HUES64 (cell line): ENCODE data around the gene FAM53C.

Experiments
- H3K27ac ChIP-seq: 2 replicates; pipeline ENCODE4 v1.7.0; 2013; ENCODE audit warnings: low read depth, low read length, inconsistent platforms
- H3K27me3 ChIP-seq: 2 replicates; pipeline ENCODE4 v1.6.1; 2013; ENCODE audit warnings: mild to moderate bottlenecking, low read length; ENCODE audit not compliant: insufficient read depth
- H3K36me3 ChIP-seq: 2 replicates; pipeline ENCODE4 v1.6.1; 2013; ENCODE audit warnings: mild to moderate bottlenecking, low read length; ENCODE audit not compliant: insufficient read depth
- H3K4me1 ChIP-seq: 2 replicates; pipeline ENCODE4 v1.6.1; 2013; ENCODE audit warnings: mild to moderate bottlenecking, low read length, moderate library complexity; ENCODE audit not compliant: insufficient read depth
- H3K4me3 ChIP-seq: 2 replicates; pipeline ENCODE4 v1.5.1; 2013; ENCODE audit warnings: mild to moderate bottlenecking, low read length, moderate library complexity
- H3K9ac ChIP-seq: 2 replicates; pipeline ENCODE4 v1.6.1; 2013; ENCODE audit warnings: mild to moderate bottlenecking, low read depth, low read length
- H3K9me3 ChIP-seq: 2 replicates; pipeline ENCODE4 v1.6.1; 2013; ENCODE audit warnings: low read depth, low read length; ENCODE audit not compliant: insufficient read depth
- WGBS: fragments of 150-250, 120-280 bp; methylation state at CpG from one replicate; pipeline ENCODE4 v1.1.7; 2013; ENCODE audit warnings: missing lambda C conversion rate; 5-methylcytosine and 5-hydroxymethylcytosine counted together

Gene FAM53C

GRCh38 chr5:138351517-138351916 is 13.5 kb downstream of the FAM53C start:
- Histone ChIP-seq H3K4me3 (no peak overlapping the region), H3K9me3 (peaks cover 5% of the 10 kb centered on the region; the same call in 1 of the 2 replicates), H3K4me1 (peaks cover 18% of the 10 kb centered on the region), H3K9ac (no peak overlapping the region), H3K27ac (no peak overlapping the region), H3K36me3 (peaks cover 33% of the 10 kb centered on the region), H3K27me3 (no peaks in the 10 kb centered on the region)

- H3K9ac ChIP-seq: peak within 1 kb of the TSS; percentile 95
- peaks cover 18% of the 10 kb centered on the region for H3K4me1 ChIP-seq
- H3K27ac ChIP-seq: peak within 1 kb of the TSS; percentile 91
- H3K9me3 ChIP-seq: peaks cover 5% of the 10 kb centered on the region; the same call in 1 of the 2 replicates
- 6% methylated on average over 28 of the region's 30 CpGs for WGBS
- peak within 1 kb of the TSS; percentile 98 for H3K4me3 ChIP-seq
- H3K36me3 ChIP-seq: peaks cover 26% of the 10 kb centered on the region
- H3K27me3 ChIP-seq: no peaks in the 10 kb centered on the region
Measured at GRCh38 chr5:138352071-138352721, 14.1 kb downstream of the FAM53C start, which contains the start of gene KDM3B. TSS of gene KDM3B (plus strand) at chr5:138352685. CDS start at chr5:138352796, 111 bp downstream.

- Histone ChIP-seq H3K9ac (peak overlapping the region; percentile 95), H3K9me3 (peaks cover 5% of the 10 kb centered on the region; the same call in 1 of the 2 replicates), H3K27ac (peak overlapping the region; percentile 91), H3K4me3 (peak overlapping the region; percentile 98), H3K36me3 (peaks cover 18% of the 10 kb centered on the region), H3K27me3 (no peaks in the 10 kb centered on the region), H3K4me1 (peaks cover 18% of the 10 kb centered on the region)
- under 1% methylated on average over 88 of the region's 88 CpGs for WGBS
Measured at GRCh38 chr5:138352722-138353559, 14.9 kb downstream of the FAM53C start.

- peak overlapping the region; percentile 98 for H3K4me3 ChIP-seq
- 8% methylated on average over 11 of the region's 11 CpGs for WGBS
- peak overlapping the region; percentile 91 for H3K27ac ChIP-seq
- peak overlapping the region; percentile 95 for H3K9ac ChIP-seq
- peaks cover 12% of the 10 kb centered on the region for H3K36me3 ChIP-seq
- H3K27me3 ChIP-seq: no peaks in the 10 kb centered on the region
- H3K9me3 ChIP-seq: peaks cover 5% of the 10 kb centered on the region; the same call in 1 of the 2 replicates
- peaks cover 18% of the 10 kb centered on the region for H3K4me1 ChIP-seq
Measured at GRCh38 chr5:138353560-138354080, 15.6 kb downstream of the FAM53C start.

GRCh38 chr5:138354387-138354786 is 16.3 kb downstream of the FAM53C start:
- H3K4me3 ChIP-seq: peak overlapping the region; percentile 98
- H3K9ac ChIP-seq: peak overlapping the region; percentile 95; the same call in 1 of the 2 replicates

GRCh38 chr5:138354926-138355378 is 16.9 kb downstream of the FAM53C start:
- Histone ChIP-seq H3K36me3 (no peaks in the 10 kb centered on the region), H3K4me1 (peaks cover 18% of the 10 kb centered on the region), H3K9ac (no peak overlapping the region), H3K4me3 (peak overlapping the region; percentile 98), H3K9me3 (peaks cover 5% of the 10 kb centered on the region; the same call in 1 of the 2 replicates), H3K27ac (no peak overlapping the region; the same call in 1 of the 2 replicates), H3K27me3 (no peaks in the 10 kb centered on the region)
- WGBS: 43% methylated on average over 4 of the region's 6 CpGs

More at GRCh38 chr5:138354387-138354786, 16.3 kb downstream of the FAM53C start:
- Histone ChIP-seq H3K27ac (peak overlapping the region; percentile 91; the same call in 1 of the 2 replicates), H3K9me3 (peaks cover 5% of the 10 kb centered on the region; the same call in 1 of the 2 replicates), H3K27me3 (no peaks in the 10 kb centered on the region), H3K4me1 (peaks cover 18% of the 10 kb centered on the region), H3K36me3 (peaks cover 4% of the 10 kb centered on the region)
- 16% methylated on average over 5 of the region's 5 CpGs for WGBS

GRCh38 chr5:138359621-138360020 is 21.6 kb downstream of the FAM53C start:
- Histone ChIP-seq H3K4me1 (peaks cover 14% of the 10 kb centered on the region), H3K36me3 (no peaks in the 10 kb centered on the region), H3K4me3 (no peak overlapping the region), H3K27ac (no peak overlapping the region), H3K9me3 (no peaks in the 10 kb centered on the region), H3K27me3 (no peaks in the 10 kb centered on the region), H3K9ac (no peak overlapping the region)
- WGBS: no CpG with 5 or more reads among the region's 3 CpGs

- WGBS: no CpG with 5 or more reads among the region's 1 CpG
- H3K9me3 ChIP-seq: no peaks in the 10 kb centered on the region
- H3K4me1 ChIP-seq: peaks cover 5% of the 10 kb centered on the region; the same call in 1 of the 2 replicates
- H3K9ac ChIP-seq: no peak overlapping the region
- no peak overlapping the region for H3K4me3 ChIP-seq
- H3K27me3 ChIP-seq: no peaks in the 10 kb centered on the region
- no peak overlapping the region for H3K27ac ChIP-seq
- no peaks in the 10 kb centered on the region for H3K36me3 ChIP-seq
Measured at GRCh38 chr5:138360941-138361452, 22.9 kb downstream of the FAM53C start.

GRCh38 chr5:138364576-138364975 is 26.5 kb downstream of the FAM53C start:
- Histone ChIP-seq H3K36me3 (no peaks in the 10 kb centered on the region), H3K27ac (no peak overlapping the region), H3K9ac (no peak overlapping the region), H3K4me3 (no peak overlapping the region), H3K27me3 (no peaks in the 10 kb centered on the region), H3K9me3 (no peaks in the 10 kb centered on the region), H3K4me1 (peaks cover 5% of the 10 kb centered on the region; the same call in 1 of the 2 replicates)
- no CpG with 5 or more reads among the region's 1 CpG for WGBS

- Histone ChIP-seq H3K9ac (no peak overlapping the region), H3K4me1 (peaks cover 5% of the 10 kb centered on the region; the same call in 1 of the 2 replicates), H3K9me3 (no peaks in the 10 kb centered on the region), H3K27me3 (no peaks in the 10 kb centered on the region), H3K27ac (no peak overlapping the region), H3K36me3 (no peaks in the 10 kb centered on the region), H3K4me3 (no peak overlapping the region)
- 88% methylated on average over 4 of the region's 4 CpGs for WGBS
Measured at GRCh38 chr5:138366632-138367382, 28.7 kb downstream of the FAM53C start.
